Transverse colon (tissue), 4 donors: Measurements from ENCODE around the gene AGAP1. TPM values are rescaled to one million over a fixed set of nuclear protein-coding genes. Genes with fewer than 3 reads are reported as not detected.

Experiments
- DNase-seq: peaks from one replicate; pipeline ENCODE4 v3.0.0-alpha.2; 2019
- H3K27ac ChIP-seq, 4 donors: fragments of 200-600 bp; sonication (generic); 2 replicates each; pipeline ENCODE4 v1.5.1; 2016 to 2018; ENCODE audit warnings: inconsistent platforms in 4 of 4
- H3K27me3 ChIP-seq: fragments of 200-600 bp; sonication (generic); 2 replicates; pipeline ENCODE4 v1.5.1; 2017; ENCODE audit warnings: inconsistent platforms
- H3K36me3 ChIP-seq, 4 donors: fragments of 200-600 bp; sonication (generic); 2 replicates each; pipeline ENCODE4 v1.5.1; 2017 to 2019; ENCODE audit warnings: inconsistent platforms in 4 of 4
- H3K4me1 ChIP-seq, 4 donors: fragments of 200-600 bp; sonication (generic); 2 replicates each; pipeline ENCODE4 v1.5.1; 2017 to 2020; ENCODE audit warnings: inconsistent platforms in 4 of 4
- H3K4me3 ChIP-seq, 4 donors: fragments of 200-600 bp; sonication (generic); 1 replicate in 1 of 4; 2 replicates in 3 of 4; pipeline versions ENCODE4 v1.5.1 to v1.6.1; 2017 to 2019; ENCODE audit warnings: inconsistent platforms in 4 of 4
- H3K9me3 ChIP-seq, 2 donors: fragments of 200-600 bp; sonication (generic); 2 replicates each; pipeline ENCODE4 v1.5.1; 2017 to 2019; ENCODE audit warnings: inconsistent platforms in 2 of 2
- CTCF ChIP-seq, 5 experiments: fragments of 200-600 bp in 3 of 5; fragments of 450-650 bp in 2 of 5; sonication (generic) in 3 of 5; IDR thresholded peaks; 1 replicate in 2 of 5; 2 replicates in 3 of 5; pipeline ENCODE4 v1.5.1; 2016 to 2017; ENCODE audit warnings: antibody characterized with exemption in 5 of 5, inconsistent platforms in 3 of 5, mild to moderate bottlenecking in 2 of 5, moderate library complexity in 1 of 5
- EP300 ChIP-seq: sonication (generic); formaldehyde crosslinking; IDR thresholded peaks from one replicate; pipeline ENCODE4 v1.6.1; 2017; ENCODE audit warnings: antibody characterized with exemption, low read depth
- POLR2A ChIP-seq: fragments of 450-650 bp; IDR thresholded peaks from one replicate; pipeline ENCODE4 v1.6.1; 2016; ENCODE audit warnings: antibody characterized with exemption, mild to moderate bottlenecking, moderate library complexity
- POLR2AphosphoS5 ChIP-seq, 3 donors: sonication (generic); formaldehyde crosslinking; IDR thresholded peaks; one replicate each; pipeline ENCODE4 v1.6.1; 2016; ENCODE audit warnings: antibody characterized with exemption in 3 of 3
- WGBS, 2 donors: methylation state at CpG; one replicate each; pipeline ENCODE4 v1.1.5; 2018; ENCODE audit warnings: low coverage in 1 of 2; 5-methylcytosine and 5-hydroxymethylcytosine counted together
- in situ Hi-C, 4 donors: fragments of 200-750 bp; cut with MboI; loops; one replicate each; pipeline versions ENCODE4 v1.15.0 to v1.15.1; 2017; ENCODE audit warnings: low sequenced_read_pairs in 3 of 4, low pct_ligation_motif_present in 1 of 4, low pct_unique_long_range_greater_than_20kb in 1 of 4
- intact Hi-C: fragments of 100-400 bp; cut with DNase I; formaldehyde crosslinking; loops from one replicate; pipeline ENCODE4 v1.15.1; 2023; ENCODE audit warnings: low total_unique reads
- total RNA-seq, 4 donors: library from RNA; depleted of rRNA; stranded (reverse); fragments of >200 nt; gene quantifications; one replicate each; pipeline ENCODE4 v1.1.0, GENCODE V29; 2016

The AGAP1 gene
- total RNA-seq, 4 donors from 2014 or later, result 56.1 to 96.9 (median 71.2) TPM

DNA sequence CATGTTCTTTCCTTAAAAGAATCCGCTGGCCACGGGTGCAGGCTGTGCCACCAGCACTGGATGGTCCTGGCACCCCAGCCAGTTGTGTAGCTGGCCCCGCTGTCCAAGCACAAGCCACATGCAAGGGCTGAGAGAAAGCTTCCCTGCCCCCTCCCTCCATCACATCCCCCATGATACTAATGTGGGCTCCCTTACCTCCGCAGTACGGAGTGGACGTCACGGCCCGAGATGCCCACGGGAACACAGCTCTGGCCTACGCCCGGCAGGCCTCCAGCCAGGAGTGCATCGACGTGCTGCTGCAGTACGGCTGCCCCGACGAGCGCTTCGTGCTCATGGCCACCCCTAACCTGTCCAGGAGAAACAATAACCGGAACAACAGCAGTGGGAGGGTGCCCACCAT, 629.9 kb downstream of the AGAP1 start:
- TF ChIP-seq CTCF (IDR thresholded peaks at IDR 0.05) (no peak), EP300 (no peak), POLR2AphosphoS5 (IDR thresholded peaks at IDR 0.05) (no peak), POLR2A (no peak)
- DNase-seq, result no peak
- H3K4me3 ChIP-seq, result no peak overlapping the region
- no peaks in the 10 kb centered on the region for H3K27me3 ChIP-seq
- in situ Hi-C loops (no loop called here), intact Hi-C loops (no loop called here)
- 96 to 100% methylated on average over 3 to 19 of the region's 19 CpGs for WGBS, 2 donors
- H3K36me3 ChIP-seq, result peaks cover 0 to 8% (median 3%) of the 10 kb centered on the region in 4 donors
- H3K27ac ChIP-seq, result no peak overlapping the region
- no peaks in the 10 kb centered on the region for H3K9me3 ChIP-seq
- H3K4me1 ChIP-seq, result no peaks in the 10 kb centered on the region

DNA sequence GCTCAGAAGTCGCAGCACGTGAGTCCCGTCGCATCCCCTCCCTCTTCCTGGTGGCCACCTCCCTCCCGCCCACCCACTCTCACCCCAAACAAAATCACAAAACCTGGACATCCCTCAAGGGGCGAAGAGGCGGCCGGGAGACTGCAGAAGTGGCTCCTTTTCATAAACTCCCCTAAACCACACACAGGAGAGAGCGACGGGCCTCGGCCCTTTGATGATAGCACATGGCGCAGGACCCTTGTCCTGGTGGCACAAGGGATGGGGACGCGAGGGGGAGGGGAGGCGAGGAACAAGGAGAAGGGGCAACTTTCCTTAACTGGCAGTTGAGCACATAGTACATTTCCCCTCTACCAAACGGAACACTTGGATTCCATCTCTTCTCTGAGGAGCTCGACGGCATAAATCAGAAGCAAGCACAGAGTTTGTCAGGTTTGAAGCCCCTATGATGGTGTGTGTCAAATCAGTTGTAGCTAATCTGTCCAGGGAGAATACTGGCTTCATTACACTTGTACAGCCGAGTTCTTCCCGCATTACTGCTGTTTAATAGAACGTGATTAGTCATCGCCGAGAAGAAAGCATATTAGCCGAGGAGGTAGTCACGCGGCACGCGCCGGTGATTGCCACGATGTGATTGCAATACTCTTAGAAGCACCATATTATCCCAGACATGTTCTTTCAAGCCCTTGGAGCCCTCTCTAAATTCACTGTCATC, 630.5 kb downstream of the AGAP1 start:
- no peaks in the 10 kb centered on the region for H3K4me1 ChIP-seq
- no peaks in the 10 kb centered on the region for H3K27me3 ChIP-seq
- H3K9me3 ChIP-seq, result no peaks in the 10 kb centered on the region
- in situ Hi-C loops, result no loop called here
- H3K36me3 ChIP-seq, result peaks cover 0 to 8% (median 3%) of the 10 kb centered on the region in 4 donors
- TF ChIP-seq POLR2A (no peak), CTCF (IDR thresholded peaks at IDR 0.05) (no peak), EP300 (no peak), POLR2AphosphoS5 (IDR thresholded peaks at IDR 0.05) (no peak)
- no peak for DNase-seq
- no peak overlapping the region for H3K27ac ChIP-seq
- no peak overlapping the region for H3K4me3 ChIP-seq
- WGBS, 2 donors, result 86 to 97% methylated on average over 18 to 30 of the region's 30 CpGs
- intact Hi-C loops, result no loop called here

GRCh38 chr2:236125541-236125940, 631.7 kb downstream of the AGAP1 start:
- DNase-seq, result no peak
- no peaks in the 10 kb centered on the region for H3K4me1 ChIP-seq

GRCh38 chr2:236127010-236127409, 633.2 kb downstream of the AGAP1 start:
- intact Hi-C loops, result no loop called here
- Histone ChIP-seq H3K9me3 (no peaks in the 10 kb centered on the region), H3K27me3 (no peaks in the 10 kb centered on the region), H3K27ac (no peak overlapping the region), H3K4me3 (no peak overlapping the region), H3K36me3 (peaks cover 0 to 8% (median 3%) of the 10 kb centered on the region in 4 donors), H3K4me1 (no peaks in the 10 kb centered on the region)
- DNase-seq, result no peak
- in situ Hi-C loops, result no loop called here
- no peak for TF ChIP-seq CTCF (IDR thresholded peaks at IDR 0.05)
- no peak for TF ChIP-seq POLR2AphosphoS5 (IDR thresholded peaks at IDR 0.05)
- no peak for TF ChIP-seq POLR2A
- no peak for TF ChIP-seq EP300
- 89 to 91% methylated on average over 8 to 11 of the region's 11 CpGs for WGBS, 2 donors

More at GRCh38 chr2:236125541-236125940, 631.7 kb downstream of the AGAP1 start:
- Histone ChIP-seq H3K27me3 (no peaks in the 10 kb centered on the region), H3K36me3 (peaks cover 0 to 8% (median 3%) of the 10 kb centered on the region in 4 donors), H3K4me3 (no peak overlapping the region), H3K27ac (no peak overlapping the region), H3K9me3 (no peaks in the 10 kb centered on the region)
- in situ Hi-C loops (no loop called here), intact Hi-C loops (no loop called here)
- TF ChIP-seq POLR2A, result no peak
- no peak for TF ChIP-seq CTCF (IDR thresholded peaks at IDR 0.05)
- TF ChIP-seq POLR2AphosphoS5 (IDR thresholded peaks at IDR 0.05), result no peak
- TF ChIP-seq EP300, result no peak
- WGBS, 2 donors, result 91 to 93% methylated on average over 2 to 16 of the region's 16 CpGs
